NOMO-1 treated with DMSO at 0.1 percent for 48 hours (cell line): ENCODE data around the gene TNK1.

Experiments
- DNase-seq: peaks from one replicate; lab custom pipeline; 2025; ENCODE audit not compliant: unreplicated experiment; lab: John Stamatoyannopoulos, UW

TNK1 gene

DNA sequence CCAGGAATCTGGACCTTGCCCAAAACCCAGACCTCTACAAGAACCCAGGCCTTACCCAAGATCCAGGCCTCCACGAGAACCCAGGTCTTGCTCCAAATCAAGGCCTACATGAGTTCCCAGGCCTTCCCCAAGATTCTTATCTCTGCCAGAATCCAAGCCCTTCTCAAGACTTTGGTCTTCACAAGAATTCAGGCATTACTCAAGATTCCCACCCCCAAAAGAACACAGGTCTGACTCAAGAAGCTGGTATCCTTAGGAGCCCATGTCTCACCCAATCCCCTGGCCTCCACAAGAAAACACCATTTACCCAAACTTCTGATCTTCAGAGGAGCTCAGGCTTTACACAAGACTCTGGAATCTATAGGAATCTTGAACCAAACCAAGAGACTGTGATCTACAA lies 50.3 kb downstream of the TNK1 start:
- no peak for DNase-seq

DNA sequence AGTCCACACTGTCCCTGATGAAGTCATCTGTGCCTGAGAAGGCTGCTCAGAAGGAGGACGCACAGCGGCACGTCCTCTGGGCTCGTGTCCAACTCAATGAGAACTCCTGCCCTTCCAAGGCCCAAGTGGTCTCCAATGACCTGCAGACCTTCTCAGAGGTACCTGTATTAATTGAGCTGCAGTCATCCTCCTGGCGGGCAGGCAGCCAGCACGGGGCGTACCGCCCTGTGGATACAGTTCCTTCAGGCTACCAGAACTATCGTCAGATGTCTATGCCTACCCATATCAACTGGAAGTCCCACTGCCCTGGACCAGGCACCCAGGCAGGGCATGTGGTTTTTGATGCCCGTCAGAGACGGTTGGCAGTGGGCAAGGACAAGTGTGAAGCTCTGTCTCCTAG lies 51.4 kb downstream of the TNK1 start:
- no peak for DNase-seq

DNA sequence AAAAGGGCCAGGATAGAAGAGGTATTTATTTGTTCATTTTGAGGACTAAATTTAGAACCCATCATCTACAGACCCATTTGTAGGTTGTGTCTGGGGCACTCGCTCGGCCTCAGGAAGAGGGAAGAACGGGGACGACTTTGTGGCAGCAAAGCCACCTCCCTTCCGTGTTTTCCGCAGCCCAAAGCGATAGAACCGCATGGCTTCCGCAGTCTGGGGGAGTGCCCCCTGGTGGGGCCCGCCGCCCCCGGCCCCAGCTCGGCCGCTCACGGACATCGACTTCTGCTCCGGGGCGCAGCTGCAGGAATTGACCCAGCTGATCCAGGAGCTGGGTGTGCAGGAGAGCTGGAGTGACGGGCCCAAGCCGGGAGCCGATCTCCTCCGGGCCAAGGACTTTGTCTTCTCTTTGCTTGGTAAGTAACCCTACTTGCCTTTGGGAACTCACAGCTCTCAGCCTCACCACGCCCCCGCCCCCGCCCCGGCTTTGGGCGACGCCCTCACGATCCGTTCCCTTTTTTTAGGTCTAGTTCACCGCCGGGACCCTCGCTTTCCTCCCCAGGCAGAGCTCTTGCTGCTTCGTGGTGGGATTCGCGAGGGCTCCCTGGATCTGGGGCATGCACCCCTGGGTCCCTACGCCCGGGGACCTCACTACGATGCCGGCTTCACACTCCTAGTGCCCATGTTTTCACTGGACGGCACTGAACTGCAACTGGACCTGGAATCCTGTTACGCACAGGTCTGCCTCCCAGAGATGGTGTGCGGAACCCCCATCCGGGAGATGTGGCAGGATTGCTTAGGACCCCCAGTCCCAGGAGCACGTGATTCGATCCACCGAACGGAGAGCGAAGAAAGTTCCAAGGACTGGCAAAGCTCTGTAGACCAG lies 55.0 kb downstream of the TNK1 start:
- peak; percentile 71 for DNase-seq

DNA sequence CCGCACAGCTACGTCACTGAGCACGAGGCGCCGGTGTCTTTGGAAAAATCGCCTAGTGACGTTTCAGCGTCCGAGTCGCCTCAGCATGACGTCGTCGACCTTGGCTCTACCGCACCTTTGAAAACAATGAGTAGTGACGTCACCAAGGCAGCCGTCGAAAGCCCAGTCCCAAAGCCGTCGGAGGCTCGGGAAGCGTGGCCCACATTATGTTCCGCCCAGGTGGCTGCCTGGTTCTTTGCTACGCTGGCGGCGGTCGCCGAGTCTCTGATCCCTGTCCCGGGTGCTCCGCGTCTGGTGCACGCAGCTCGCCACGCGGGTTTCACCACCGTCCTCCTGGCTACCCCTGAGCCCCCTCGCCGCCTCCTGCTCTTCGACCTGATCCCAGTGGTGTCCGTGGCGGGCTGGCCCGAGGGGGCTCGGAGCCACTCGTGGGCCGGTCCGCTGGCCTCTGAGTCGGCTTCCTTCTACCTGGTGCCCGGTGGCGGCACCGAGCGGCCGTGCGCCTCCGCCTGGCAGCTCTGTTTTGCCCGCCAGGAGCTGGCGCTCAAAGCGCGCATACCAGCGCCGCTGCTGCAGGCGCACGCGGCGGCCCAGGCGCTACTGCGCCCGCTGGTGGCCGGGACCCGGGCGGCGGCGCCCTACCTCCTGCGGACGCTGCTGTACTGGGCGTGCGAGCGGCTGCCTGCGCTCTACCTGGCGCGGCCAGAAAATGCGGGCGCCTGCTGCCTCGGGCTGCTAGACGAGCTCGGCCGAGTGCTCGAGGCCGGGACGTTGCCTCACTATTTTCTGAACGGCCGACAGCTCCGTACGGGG lies 55.9 kb downstream of the TNK1 start:
- peak; percentile 70 for DNase-seq

DNA sequence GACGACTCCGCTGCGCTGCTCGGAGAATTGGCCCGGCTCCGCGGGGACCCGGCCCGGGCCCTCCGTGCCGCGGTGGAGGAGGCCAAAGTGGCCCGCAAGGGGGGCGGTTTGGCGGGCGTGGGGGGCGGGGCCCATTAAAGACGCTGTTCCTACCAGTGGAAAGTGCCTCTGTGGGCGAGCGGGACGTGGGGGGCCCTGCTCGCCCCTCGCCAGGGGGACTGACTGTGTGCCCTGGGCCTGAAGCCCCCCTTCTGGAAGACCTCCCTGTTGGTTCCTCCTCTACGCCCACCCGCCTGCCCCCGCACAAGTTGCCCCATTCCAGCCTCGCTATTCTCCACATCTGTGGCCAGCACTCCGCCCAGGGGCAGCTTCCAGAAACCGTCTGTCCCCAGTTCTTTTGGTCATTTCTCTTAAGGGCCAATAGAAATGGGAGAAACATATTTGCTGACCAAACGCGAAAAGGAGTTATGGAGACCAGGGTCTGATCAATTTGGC lies 56.5 kb downstream of the TNK1 start:
- no peak for DNase-seq

DNA sequence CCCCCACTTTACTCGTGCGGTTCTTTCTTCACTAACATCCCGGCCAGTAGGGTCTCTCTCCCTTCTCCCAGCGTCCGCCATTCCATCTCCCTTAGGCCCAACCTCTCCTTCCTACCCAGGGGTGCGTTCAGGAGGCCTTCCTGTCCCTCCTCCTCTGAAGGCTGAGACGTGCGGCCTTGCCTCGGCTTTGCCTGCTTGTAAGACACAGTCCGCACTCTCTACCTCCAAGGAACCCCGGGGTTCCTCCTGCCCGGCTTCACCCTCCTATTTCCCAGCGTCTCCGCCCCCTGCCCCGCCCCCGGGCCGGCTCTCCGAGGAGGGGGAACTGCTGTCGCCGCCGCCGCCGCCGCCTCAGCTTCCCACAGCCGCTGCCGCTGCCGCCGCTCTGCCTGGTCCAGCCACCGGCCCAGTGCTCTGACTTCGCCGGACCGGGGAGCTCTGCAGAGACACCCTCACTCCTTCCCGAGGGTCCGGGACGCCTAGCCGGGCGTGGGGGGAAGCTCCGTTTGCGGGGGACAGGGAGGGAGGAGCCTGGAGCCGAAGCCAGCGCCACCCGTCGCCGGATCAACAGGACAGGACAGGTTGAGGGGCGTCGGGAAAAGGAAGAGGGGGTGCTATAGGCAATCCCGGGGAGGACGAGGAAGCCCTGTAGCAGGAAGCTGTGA lies 57.2 kb downstream of the TNK1 start:
- DNase-seq = peak; percentile 54

DNA sequence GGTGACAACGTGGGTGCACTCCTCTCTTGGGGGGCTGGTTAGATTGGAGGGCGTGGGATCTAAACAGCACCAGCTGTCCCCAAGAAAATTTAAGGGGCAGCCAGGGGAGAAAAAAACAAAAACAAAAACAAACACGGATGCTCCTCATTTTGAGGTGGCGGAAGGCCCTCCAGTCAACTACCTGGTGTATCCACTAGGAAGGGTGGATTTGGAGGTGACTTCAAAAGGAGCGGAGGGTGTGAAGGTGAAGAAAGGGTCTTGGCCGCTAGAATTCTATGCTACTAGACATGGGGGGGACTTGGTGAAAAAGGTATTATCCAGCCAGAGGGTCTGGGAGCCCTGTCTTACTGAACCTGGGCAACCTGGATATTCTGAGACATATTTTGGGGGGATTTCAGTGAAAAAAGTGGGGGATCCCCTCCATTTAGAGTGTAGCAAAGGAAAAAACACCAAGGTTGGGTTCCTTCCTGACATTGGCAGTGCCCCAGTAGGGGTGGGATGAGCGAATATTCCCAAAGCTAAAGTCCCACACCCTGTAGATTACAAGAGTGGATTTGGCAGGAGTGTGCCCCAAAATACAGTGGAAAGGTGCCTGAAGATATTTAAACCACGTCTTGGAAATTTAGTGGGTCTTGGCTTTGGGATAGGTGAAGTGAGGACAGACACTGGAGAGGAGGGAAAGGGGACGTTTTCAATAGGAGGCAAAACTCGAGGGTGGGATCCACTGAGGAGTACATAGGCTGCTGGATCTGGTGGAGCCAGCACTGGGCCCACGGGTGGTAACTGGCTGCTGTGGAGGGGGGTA lies 58.0 kb downstream of the TNK1 start:
- DNase-seq = no peak
